Uterus (tissue), 4 donors: Measurements from ENCODE around the gene DYNC2H1. TPM values are rescaled to one million over a fixed set of nuclear protein-coding genes. Genes with fewer than 3 reads are reported as not detected.
"Not testable (repeated sequence)": the region's sequence is repeated elsewhere in the genome, so short reads cannot be mapped to it uniquely, and the experiment has no call there.

Experiments used
- DNase-seq, 2 donors: peaks; one replicate each; pipeline ENCODE4 v3.0.0-alpha.2; 2019 to 2020
- H3K27ac ChIP-seq, 2 donors: fragments of 200-600 bp; sonication (generic); 1 replicate in 1 of 2; 2 replicates in 1 of 2; pipeline ENCODE4 v1.5.1; 2016 to 2018
- H3K27me3 ChIP-seq, 2 donors: fragments of 200-600 bp; sonication (generic); one replicate each; pipeline ENCODE4 v1.5.1; 2018 to 2019; ENCODE audit warnings: control low read depth in 1 of 2
- H3K36me3 ChIP-seq, 2 donors: fragments of 200-600 bp; sonication (generic); one replicate each; pipeline ENCODE4 v1.5.1; 2019; ENCODE audit warnings: control low read depth in 1 of 2
- H3K4me1 ChIP-seq, 2 donors: fragments of 200-600 bp; sonication (generic); one replicate each; pipeline ENCODE4 v1.5.1; 2018 to 2019; ENCODE audit warnings: control low read depth in 1 of 2
- H3K4me3 ChIP-seq, 2 donors: fragments of 200-600 bp; sonication (generic); 1 replicate in 1 of 2; 2 replicates in 1 of 2; pipeline ENCODE4 v1.5.1; 2018 to 2019; ENCODE audit warnings: mild to moderate bottlenecking in 1 of 2
- H3K9me3 ChIP-seq, 2 donors: fragments of 200-600 bp; sonication (generic); one replicate each; pipeline ENCODE4 v1.5.1; 2019; ENCODE audit warnings: control low read depth in 1 of 2
- POLR2A ChIP-seq, 2 donors: fragments of 450-650 bp; IDR thresholded peaks; one replicate each; pipeline ENCODE4 v1.6.1; 2016; ENCODE audit warnings: antibody characterized with exemption in 2 of 2, mild to moderate bottlenecking in 1 of 2, moderate library complexity in 1 of 2
- intact Hi-C: fragments of 100-400 bp; cut with DNase I; formaldehyde crosslinking; loops from one replicate; pipeline ENCODE4 v1.15.1; 2023; ENCODE audit warnings: low total_unique reads
- total RNA-seq, 4 donors: library from RNA; depleted of rRNA in 3 of 4; stranded (reverse); fragments of >200 nt in 3 of 4; gene quantifications; one replicate each; pipeline versions ENCODE4 v1.1.0 to v1.2.4, GENCODE V29; 2014 to 2023
- TF ChIP-seq, protein P1 (sequence below), 4 experiments: fragments of 200-600 bp in 2 of 4; fragments of 450-650 bp in 2 of 4; sonication (generic) in 2 of 4; IDR thresholded peaks; one replicate each; pipeline ENCODE4 v1.5.1; 2016 to 2019; ENCODE audit warnings: antibody characterized with exemption in 4 of 4, mild to moderate bottlenecking in 2 of 4, moderate library complexity in 1 of 4
- donor health status: DM: yes; HTN: yes; CAD: no.

The DYNC2H1 gene
- total RNA-seq, 4 donors from 2014 or later, result 24.8 to 96.1 (median 53.5) TPM

DNA sequence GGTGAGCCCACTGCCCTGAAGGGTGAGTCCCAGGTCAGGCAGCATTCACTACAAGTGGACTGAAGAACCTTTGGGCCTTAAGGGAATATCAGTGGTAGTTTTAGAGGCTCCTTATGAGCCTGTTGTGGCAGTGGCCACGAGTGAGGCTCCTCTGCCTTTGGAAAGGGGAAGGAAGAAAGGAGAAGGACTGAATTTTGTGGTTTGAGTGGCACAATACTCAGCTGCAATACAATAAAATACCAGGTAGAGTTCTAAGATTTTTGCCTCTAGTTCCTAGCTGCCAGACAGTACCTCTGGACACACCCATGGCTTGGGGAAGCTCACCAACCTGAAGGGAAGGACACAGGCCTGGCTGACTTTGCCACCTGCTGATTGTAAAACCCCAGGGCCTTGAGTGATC, 260.9 kb downstream of the DYNC2H1 start:
- Histone ChIP-seq H3K27ac (no peak overlapping the region), H3K9me3 (peaks cover 0 to 3% of the 10 kb centered on the region in 2 donors), H3K4me1 (no peaks in the 10 kb centered on the region), H3K27me3 (no peaks in the 10 kb centered on the region), H3K4me3 (no peak overlapping the region), H3K36me3 (no peaks in the 10 kb centered on the region)
- TF ChIP-seq, protein P1, sequence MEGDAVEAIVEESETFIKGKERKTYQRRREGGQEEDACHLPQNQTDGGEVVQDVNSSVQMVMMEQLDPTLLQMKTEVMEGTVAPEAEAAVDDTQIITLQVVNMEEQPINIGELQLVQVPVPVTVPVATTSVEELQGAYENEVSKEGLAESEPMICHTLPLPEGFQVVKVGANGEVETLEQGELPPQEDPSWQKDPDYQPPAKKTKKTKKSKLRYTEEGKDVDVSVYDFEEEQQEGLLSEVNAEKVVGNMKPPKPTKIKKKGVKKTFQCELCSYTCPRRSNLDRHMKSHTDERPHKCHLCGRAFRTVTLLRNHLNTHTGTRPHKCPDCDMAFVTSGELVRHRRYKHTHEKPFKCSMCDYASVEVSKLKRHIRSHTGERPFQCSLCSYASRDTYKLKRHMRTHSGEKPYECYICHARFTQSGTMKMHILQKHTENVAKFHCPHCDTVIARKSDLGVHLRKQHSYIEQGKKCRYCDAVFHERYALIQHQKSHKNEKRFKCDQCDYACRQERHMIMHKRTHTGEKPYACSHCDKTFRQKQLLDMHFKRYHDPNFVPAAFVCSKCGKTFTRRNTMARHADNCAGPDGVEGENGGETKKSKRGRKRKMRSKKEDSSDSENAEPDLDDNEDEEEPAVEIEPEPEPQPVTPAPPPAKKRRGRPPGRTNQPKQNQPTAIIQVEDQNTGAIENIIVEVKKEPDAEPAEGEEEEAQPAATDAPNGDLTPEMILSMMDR (IDR thresholded peaks at IDR 0.05), result no peak
- no peak for TF ChIP-seq POLR2A (IDR thresholded peaks at IDR 0.05)
- DNase-seq, result no peak
- intact Hi-C loops, result no loop called here

DNA sequence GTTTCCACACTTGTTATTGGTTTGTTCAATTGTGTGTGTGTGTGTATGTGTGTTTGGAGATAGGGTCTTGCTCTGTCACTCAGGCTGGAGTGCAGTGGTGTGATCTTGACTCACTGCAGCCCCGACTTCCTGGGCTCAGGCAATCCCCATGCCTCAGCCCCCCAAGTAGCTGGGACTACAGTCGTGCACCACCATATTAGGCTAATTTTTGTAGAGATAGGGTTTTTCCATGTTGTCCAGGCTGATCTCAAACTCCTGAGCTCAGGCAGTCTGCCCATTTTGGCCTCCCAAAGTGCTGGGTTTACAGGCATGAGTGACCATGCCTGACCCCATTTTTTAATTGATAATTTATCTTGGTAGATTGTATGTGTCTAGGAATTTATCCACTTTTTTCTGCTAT, 263.7 kb downstream of the DYNC2H1 start:
- H3K4me1 ChIP-seq, result no peaks in the 10 kb centered on the region
- DNase-seq, result no peak
- no peaks in the 10 kb centered on the region for H3K27me3 ChIP-seq
- no peak for TF ChIP-seq POLR2A (IDR thresholded peaks at IDR 0.05)
- TF ChIP-seq, protein P1 (IDR thresholded peaks at IDR 0.05), result no peak
- no peaks in the 10 kb centered on the region for H3K36me3 ChIP-seq
- intact Hi-C loops, result no loop called here
- no peak overlapping the region for H3K27ac ChIP-seq
- peaks cover 0 to 3% of the 10 kb centered on the region in 2 donors for H3K9me3 ChIP-seq
- no peak overlapping the region for H3K4me3 ChIP-seq

DNA sequence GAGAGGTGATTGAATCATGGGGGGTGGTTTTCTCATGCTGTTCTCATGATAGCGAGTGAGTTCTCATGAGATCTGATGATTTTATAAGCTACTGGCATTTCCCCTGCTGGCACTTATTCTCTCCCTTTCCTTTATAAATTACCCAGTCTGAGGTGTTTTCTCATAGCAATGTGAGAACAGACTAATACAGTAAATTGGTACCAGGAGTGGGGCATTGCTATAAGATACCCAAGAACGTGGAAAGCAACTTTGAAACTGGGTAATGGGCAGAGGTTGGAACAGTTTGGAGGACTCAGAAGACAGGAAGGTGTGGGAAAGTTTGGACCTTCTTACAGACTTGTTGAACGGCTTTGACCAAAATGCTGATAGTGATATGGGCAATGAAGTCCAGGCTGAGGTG, 265.0 kb downstream of the DYNC2H1 start:
- H3K4me3 ChIP-seq, H3K4me1 ChIP-seq, H3K27me3 ChIP-seq, H3K27ac ChIP-seq, H3K36me3 ChIP-seq, H3K9me3 ChIP-seq, intact Hi-C loops, DNase-seq: not testable (repeated sequence)

DNA sequence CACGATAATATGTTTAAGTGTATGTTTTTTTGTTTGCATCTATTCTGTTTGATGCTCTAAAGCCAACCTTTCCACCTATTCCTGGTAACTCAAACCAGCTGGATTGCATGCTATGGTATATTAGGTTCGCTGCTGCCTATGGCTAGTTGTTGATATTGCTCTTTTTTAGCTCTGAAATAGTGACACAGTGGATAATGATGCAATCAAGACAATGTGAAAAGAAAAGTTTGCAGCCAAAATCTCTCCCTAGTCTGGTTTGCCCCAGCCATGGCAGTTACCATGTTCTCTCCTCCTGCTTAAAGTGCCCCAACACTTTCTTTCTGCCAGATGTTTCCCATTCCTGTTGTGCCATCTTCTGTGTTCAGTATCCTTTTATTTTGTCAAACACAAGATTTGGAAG, 269.7 kb downstream of the DYNC2H1 start:
- DNase-seq, result no peak
- Histone ChIP-seq H3K36me3 (no peaks in the 10 kb centered on the region), H3K27ac (no peak overlapping the region), H3K4me1 (no peaks in the 10 kb centered on the region), H3K4me3 (no peak overlapping the region), H3K27me3 (no peaks in the 10 kb centered on the region), H3K9me3 (peaks cover 0 to 3% of the 10 kb centered on the region in 2 donors)
- intact Hi-C loops, result no loop called here
- no peak for TF ChIP-seq POLR2A (IDR thresholded peaks at IDR 0.05)

DNA sequence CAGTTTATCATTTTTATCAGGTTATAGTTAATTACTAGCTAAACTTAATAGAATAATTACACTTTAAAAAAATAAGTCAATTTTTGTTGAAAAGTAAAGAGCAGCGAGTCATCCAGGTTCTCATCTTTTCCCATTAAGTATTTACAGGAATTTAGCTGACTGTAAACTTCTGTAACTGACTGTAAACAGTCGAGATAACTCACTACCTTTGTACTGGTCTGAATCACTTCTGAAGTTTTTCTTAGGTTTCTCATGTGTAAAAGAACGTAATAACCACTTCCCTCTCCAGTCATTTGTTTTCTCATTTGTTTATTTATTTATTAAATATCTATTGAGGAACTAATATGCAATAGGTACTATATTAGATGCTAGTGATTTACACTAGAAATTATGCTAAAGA, 270.8 kb downstream of the DYNC2H1 start:
- no peaks in the 10 kb centered on the region for H3K9me3 ChIP-seq
- intact Hi-C loops, result no loop called here
- TF ChIP-seq POLR2A (IDR thresholded peaks at IDR 0.05), result no peak
- TF ChIP-seq, protein P1 (IDR thresholded peaks at IDR 0.05), result no peak
- H3K4me1 ChIP-seq, result no peaks in the 10 kb centered on the region
- DNase-seq, result no peak
- no peak overlapping the region for H3K4me3 ChIP-seq
- no peaks in the 10 kb centered on the region for H3K27me3 ChIP-seq
- H3K36me3 ChIP-seq, result no peaks in the 10 kb centered on the region
- no peak overlapping the region for H3K27ac ChIP-seq

DNA sequence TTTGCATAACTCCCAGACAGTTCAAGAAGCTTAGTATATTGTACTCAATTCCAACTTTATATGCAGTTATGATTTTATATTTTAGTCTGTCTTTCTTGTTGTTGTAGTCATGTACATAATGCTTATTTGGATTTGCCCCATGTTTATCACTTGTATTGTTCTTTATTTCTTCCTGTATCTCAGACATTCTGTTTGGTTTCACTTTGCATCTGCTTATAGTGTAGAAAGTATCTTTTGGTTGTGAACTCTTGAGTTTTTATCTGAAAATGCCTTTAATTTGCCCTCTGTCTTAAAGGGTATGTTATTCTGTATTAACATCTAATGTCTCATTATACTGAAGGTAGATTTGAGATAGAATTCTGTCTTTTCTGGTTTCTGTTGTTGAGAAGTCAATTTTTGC, 275.4 kb downstream of the DYNC2H1 start:
- intact Hi-C loops, result no loop called here
- Histone ChIP-seq H3K4me3 (no peak overlapping the region), H3K9me3 (no peaks in the 10 kb centered on the region), H3K4me1 (no peaks in the 10 kb centered on the region), H3K36me3 (no peaks in the 10 kb centered on the region), H3K27ac (no peak overlapping the region), H3K27me3 (no peaks in the 10 kb centered on the region)
- DNase-seq, result no peak
- TF ChIP-seq, protein P1 (IDR thresholded peaks at IDR 0.05), result no peak
- TF ChIP-seq POLR2A (IDR thresholded peaks at IDR 0.05), result no peak
